Stimulated activated CD4-positive, alpha-beta T cell treated with anti-CD3 and anti-CD28 coated beads, TNF-alpha, amount 100 ng/mL, for 24 hours (primary cell): ENCODE measurements around the gene SVEP1.

ENCODE experiments used
- DNase-seq, 3 experiments: peaks; one replicate each; pipeline ENCODE4 v3.0.0-alpha.2; 2020; ENCODE audit warnings: low read depth in 3 of 3

SVEP1 gene

DNA sequence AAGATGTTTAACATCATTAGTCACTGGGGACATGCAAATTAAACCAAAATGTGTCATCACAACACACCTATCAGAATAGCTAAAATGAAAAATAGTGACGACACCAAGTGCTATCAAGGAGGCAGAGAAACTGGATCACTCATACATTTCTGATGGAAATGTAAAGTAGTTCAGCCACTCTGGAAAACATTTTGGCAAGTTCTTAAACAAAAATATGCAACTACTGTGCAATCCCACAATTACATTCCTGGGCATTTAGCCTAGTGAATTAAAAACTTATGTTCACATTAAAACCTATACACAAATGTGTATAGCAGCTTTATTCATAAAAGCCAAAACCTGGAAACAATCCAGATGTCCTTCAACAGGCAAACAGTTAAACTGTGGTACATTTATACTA is 53.1 kb downstream of the SVEP1 start:
- no peak for DNase-seq

DNA sequence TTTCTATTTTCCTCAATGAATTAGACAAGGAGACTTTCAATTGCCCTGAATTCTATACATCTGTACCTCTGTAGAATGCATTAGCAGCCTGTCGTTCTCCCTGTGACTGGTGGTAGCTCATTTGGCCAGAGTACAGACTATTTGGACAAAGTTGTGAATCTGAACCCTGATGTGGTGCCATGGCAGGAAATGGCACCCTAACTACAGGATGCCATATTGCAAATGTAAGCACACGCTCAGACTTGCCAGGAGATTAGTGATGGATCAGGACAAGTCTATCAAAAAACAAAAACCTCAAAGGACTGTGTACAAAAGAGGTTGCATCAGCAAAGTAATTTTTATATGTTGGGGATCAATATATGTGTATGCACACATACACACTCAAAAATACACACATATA is 58.3 kb downstream of the SVEP1 start:
- DNase-seq, result no peak

DNA sequence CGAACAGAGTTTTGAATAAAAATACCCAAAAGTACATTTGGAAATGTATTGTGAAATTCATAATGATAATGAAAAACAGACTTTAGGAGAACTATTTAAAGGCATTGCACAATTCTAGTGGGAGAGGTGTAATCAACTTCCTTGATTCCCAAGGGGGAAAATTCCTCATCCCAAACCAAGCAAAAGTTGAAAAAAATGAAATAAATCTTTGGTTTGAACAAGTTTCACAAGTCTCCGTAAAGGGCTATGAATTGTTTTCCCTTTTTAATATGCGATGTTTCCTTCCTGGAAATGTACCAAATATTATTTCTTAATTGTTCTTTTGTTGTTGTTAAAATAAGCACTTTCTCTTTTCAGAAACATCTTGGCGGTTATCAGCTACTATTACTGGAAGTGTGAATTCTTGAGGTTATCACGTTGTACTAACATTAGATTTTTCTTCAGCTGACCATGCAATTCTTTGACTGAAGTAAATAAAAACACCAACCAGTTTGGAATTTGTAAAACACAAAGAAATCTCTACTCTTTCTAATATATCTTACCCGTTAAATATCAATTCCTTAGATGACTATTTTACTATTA is 59.3 kb downstream of the SVEP1 start:
- DNase-seq, result no peak

DNA sequence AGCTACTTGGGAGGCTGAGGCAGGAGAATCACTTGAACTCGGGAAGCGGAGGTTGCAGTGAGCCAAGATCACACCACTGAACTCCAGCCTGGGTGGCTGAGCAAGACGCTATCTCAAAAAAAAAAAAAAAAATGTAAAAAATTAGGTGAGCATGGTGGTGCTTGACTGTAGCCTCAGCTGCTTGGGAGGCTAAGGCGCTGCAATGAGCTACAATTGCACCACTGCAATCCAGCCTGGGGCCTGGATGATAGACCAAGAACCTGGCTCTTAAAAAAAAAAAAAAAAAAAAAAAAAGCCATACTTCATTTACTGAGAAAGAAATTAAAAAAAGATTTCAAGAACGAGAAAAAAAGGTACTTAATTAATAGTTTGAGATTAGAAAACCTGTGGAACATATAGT is 62.1 kb downstream of the SVEP1 start:
- no peak for DNase-seq

DNA sequence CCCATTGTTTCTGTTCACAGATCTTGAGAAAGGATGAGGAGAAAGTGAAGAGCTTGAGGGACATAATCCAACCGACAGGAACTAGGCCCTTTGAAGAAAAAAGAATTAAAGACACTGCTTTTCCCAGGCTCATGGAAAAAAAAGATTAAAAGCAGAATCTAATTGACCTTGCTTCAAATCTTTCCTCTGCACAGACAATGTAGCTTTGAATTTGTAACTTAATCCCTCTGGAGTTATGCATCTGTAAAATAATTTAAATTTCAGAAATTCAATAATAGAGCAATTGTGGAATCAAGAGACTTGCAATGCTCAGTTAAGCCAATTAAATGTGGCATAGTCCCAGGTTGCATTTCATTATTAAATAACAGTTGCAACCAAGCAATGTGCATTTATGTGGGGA is 64.6 kb downstream of the SVEP1 start:
- DNase-seq, result no peak

DNA sequence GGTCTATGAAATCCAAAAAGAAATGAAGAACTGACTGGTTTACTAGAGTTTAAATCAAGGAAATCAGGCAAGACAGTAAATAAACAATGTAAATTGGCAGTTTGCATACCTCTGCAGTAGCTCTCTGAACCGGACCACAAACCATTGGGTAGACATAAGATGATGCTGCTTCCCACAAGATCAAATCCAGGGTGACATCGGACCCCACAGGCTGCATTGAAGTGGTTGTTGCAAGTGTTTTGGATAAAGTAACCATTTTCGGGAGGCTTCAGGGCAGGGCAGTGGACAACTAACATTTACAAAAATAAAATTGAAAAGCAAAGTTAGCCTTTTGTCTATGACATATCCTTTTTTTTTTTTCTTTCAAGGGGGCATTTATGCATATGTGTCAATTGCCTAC is 66.7 kb downstream of the SVEP1 start:
- DNase-seq, result no peak

DNA sequence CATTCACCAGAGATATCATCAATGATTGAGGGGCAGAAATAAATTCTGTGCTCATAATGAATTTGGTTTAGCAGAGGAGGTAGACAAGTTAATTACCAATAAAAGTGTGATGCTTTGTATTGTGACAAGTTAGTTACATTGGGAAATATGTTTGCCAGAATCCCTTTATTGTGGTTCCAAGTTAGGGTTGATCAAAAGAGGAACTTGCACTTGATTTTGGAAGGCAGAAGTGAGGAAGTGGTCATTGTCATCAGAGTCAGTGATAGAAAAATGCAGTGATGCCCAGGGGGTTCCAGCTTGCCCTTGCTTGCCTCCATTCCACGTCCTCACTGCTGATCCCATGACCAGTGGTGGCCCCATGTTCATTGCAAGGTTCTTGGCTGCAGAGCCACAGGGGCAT is 69.7 kb downstream of the SVEP1 start:
- no peak for DNase-seq

DNA sequence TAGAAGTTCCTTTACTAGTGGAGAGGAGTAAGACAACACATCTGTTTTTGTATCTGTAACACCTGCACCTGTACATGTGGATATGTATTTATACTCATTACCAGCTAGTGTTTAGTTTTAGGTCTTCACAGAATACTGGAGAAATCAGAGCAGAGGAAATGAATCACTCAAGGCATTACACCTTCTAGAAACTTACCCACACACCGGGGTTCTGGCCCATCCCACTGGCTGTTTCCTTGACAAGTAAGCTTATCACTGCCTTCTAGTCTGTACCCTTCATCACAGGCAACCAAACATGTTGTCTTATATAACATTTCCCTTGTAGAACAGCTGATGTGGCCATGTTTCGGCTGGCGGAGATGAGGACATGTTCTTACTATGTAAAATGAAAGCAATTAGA is 76.7 kb downstream of the SVEP1 start:
- DNase-seq, result no peak

DNA sequence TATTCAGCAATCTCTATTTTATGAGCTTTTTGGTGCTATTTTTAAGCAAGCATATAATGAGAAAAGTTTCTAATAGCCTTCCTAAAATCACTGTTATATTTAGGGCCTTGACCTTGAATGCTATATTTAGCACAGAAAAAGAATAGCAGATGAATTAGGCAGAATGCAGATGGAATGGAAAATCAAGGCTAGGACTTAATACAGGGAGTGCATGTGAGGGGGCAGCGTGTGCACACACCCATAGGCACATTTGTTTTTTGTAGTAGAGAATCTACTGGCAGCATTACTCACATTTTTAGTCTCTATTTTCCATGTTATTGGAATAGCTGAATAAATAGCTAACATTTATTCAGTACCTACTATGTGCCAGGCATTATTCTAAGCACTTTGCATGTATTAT is 79.9 kb downstream of the SVEP1 start:
- DNase-seq, result no peak

DNA sequence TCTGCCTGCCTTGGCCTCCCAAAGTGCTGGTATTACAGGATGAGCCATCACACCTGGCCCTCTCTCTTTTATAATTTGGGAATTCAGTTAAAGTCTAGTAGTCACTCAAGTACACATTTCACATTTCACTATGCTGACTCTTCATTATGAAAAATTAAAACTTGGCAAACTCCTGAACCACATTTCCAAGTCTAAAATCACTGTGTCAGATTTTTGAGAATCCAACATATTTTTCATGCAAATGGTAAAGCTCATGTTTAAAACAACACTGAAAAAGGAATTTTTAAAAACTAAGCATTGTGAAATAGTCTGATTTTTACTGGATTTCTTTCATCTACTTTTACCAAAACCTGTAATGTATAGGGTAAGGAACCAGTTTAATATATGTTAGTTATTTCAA is 92.3 kb downstream of the SVEP1 start:
- no peak for DNase-seq

DNA sequence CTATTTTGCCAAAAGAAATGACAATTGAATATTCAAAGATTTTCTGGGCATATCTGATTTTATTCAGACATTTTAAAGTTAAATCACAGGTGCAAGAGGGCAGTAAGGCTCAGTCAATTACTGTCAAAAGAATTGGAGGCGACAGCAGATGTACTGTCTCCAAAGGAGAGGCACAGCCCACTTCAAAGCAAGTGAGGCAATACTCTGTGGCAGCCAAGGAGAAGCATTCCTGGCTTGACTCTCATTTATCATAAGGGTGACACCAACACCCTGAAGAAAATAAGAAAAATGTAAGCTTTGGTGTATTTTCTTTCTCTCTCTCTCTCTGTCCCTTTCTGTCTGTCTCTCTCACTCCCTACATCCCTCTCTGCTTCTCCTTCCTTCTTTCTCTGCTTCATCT is 93.3 kb downstream of the SVEP1 start:
- no peak for DNase-seq

DNA sequence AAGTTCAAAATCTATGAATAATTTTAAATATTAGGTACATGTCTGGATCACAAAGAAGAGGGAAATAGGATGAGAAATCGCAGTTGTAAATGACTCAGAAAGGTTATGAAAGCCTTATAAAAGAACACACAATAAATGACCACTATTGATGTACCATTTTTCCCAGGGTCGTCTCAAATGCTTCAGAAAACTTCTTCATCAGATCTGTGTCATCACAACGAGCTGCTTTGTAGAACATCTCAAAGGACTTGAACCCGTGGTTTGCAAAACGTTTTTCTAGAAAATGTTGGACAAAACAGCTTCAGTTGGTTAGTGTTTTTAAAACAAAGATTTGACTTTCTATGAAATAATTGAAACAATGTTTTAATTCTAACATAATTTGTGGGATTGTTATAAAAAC is 100.1 kb downstream of the SVEP1 start:
- DNase-seq, result no peak

DNA sequence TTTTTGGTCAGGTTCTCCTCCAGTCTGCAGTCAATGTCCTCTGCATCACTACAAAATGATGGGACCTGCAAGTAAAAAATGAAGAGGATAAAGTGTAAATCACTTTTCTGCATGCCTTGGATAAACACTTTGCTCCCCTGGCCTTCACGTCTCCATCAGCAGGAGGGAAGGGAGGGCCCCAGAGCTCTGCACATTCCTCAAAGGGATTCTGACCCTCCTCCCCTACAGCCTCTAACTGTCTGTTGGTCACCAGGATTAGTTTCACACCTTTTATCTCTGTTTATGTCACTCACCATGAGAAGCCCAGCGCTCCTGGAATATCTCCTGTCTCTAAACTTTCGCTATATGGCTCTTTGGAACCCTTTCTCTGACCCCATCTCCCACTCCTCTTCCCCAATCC is 103.3 kb downstream of the SVEP1 start:
- DNase-seq, result no peak

DNA sequence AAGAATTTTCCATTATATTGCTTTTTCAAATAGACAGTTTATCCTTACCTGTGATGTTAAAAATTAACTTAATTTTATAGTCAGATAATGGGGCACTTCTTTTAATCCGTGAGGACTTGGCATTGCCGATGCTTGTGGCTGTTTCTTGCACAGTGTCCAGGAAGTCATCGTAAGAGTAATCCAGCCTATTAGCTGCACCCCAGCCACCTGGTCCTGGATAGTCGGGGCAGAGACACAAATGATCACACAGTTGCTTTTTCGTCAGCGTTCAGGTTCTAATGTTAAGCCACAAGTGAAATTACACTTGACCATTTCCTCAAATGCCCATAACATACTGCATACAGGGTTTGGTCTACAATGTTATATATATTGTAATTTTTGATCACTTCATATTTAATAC is 107.4 kb downstream of the SVEP1 start:
- no peak for DNase-seq

DNA sequence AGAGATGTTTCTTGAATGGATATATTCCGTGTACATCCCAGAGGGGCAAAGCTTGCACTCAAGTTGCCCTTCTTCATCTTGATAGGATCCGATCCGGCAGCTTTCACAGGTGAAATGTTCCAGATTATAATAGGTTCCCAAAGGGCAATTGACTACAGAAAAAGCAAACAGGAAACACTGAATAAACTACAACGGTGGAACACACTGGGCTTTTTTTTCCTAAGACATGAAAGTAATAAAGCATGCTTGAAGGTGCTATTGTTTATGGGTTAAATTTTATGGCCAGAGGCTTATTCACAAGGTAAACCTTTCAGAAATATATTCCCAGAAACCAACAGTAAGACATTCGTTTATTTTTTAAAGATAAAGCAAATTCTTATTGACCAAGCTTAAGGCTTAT is 110.6 kb downstream of the SVEP1 start:
- no peak for DNase-seq

DNA sequence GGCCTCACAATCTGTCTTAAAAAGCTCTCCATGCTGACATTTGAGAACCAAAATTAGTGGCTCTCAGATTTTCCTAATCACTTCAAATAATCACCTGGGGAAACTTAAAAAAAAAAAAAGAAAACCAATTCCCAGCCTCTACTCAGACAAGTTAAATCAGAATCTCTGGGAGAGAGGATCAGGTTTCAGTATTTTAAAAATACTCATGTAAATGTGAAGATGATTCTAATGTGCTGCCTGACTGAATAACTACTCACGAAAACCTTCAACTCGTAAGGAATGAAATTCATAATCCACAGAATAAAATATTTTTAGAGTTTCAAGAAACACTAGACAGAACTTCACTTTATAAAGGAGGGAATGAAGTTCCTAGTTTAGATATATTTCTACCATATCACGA is 114.4 kb downstream of the SVEP1 start:
- no peak for DNase-seq

DNA sequence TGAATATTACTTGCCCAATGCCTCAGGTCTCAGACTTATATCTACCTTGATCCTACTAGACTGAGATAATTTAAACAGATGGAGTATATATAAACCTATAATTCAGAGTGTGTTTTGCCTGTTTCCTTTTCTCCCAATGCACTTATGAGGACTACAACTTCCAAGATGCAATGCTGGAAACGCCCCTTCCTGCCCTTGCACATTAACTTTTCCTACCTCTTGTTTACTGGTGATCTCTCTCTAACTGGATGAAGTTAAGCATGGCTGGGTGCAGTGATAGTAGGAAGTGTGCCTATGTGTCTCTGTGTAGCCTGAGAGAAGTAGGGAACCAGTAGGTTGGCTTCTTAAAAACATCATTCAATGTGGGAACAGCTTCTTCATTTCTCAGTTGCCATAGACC is 115.2 kb downstream of the SVEP1 start:
- DNase-seq, result no peak

DNA sequence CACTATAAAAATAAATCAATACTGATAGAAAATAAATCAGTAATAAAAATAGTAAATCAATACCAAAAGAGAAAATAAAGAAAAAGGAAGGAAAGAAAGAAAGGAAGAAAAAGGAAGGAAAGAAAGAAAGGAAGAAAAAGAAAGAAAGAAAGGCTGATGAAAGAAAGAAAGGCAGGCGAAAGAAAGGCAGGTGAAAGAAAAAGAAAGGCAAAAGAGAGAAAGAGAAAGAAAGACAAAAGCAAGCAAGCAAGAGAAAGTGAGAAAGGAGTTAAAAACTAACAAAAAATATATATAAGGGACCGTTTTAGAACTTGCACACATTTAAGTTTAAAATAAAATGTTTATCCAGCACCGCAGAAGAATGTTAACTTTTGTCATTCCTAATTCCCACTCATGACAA is 116.0 kb downstream of the SVEP1 start:
- no peak for DNase-seq

DNA sequence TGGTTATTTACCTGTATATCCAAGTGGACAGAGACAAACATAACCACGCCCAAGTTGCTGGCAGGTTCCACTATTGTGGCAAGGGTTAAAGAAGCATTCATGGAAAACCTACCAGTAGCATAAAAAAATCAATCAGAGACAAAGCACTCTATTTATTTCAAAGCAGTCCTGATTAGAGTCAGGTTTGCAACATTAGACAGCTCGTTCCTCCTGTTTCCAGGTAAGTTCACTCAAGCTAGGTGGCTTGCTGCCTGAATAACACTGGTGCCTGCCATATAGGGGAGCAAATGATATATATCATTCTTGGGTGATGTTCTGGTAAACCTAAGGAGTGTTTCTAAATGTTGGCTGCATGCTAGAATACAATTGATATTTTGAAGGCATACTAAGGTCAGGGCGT is 122.3 kb downstream of the SVEP1 start:
- no peak for DNase-seq

DNA sequence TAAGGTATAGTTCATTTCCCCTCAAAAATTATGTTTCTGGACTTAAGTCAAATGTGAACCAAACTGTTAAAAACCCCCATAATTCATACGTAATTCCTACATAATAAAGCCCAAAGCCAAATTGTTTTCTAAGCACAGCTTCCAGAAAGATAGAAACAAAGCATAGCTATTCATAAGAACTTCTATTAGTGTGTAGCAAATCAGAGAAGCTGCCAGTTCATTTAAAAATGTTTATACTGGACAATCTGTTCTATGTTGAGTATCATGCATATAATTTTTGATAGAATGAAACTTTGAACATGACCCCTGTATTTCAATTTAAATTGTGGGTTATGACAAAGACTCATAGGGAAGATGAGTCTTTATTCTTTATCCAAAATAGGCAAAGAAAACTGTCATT is 122.9 kb downstream of the SVEP1 start:
- no peak for DNase-seq

DNA sequence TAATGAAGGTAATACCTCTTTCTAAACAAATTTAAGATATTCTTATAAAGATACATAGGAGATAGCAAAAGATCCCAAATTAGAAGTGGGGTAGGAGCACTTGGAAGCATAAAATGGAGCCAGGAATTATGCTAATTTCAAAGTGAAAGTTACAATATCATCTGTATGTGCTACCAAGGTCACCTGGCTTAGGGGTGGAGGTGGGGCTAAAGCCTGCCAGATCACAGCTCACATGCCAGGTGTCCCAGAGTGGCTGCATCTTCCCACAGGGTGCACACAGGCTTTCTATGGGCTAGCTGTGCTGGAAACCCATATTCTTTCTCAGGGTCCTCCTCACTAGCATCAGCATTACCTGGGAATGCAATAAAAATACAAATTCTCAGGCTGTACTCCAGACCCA is 123.7 kb downstream of the SVEP1 start:
- DNase-seq, result no peak

DNA sequence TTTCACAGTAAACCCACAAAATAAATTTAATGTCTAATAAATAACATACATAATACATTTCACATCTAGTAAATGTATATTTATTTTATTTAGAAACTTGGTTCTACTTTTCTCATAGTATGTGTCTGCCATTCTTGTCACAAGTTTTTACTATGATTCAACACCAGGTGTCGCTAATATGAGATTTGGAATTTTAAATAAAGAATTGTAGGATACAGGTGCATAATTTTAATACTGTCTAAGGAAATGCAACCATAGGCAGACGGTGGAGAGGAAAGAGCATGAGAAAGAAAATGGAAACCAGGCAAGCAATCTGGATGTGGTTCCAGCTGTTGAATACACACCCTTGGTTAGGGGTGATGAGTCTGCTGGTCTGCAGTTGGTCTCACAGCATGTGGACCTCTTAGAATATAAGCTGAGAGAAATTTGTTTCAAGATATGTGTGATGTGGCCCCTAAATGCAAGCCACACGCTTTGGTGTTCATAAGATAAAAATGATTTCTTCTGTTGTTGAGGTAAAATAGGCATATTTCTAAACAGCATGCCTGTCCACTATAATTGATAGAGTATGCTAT is 127.2 kb downstream of the SVEP1 start:
- DNase-seq, result no peak

DNA sequence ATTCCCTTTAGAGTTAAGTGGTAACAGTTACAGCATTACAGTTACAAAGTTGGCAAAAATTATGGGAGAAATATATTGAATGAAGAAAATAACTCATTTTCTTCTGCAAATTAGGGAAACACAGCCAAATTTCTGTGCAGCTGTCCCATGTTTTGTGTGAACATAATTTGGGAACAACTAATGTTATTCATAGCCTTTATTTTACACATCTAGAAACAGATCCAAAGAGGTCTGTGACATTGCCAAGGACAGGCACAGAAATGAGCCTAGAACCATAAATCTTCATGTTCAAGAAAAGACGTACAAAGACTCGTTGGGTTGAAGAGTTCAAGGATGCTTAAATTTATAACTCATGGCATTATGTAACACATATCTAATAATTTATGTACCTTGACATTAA is 127.8 kb downstream of the SVEP1 start:
- DNase-seq, result no peak

DNA sequence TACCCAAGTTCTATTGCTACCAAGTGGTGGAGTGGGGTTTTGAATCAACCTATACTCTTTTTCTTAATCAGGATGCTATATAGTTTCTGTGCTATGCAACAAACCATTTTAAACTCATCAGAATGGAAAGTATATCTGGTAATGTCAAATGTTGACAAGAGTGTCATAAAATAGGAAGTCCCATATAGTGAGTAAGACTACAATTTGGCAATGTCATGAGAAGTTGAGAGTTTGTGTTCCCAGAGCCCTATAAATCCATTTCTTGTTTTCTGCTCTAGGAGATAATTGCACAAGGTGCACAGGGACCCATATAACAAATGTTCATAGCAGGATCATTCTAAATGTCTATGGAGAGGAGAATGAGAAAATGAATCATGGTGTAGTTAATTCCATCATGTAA is 132.1 kb downstream of the SVEP1 start:
- no peak for DNase-seq
